Ascending aorta (tissue), 2 donors: ENCODE data around the gene KCNQ1. TPM values are rescaled to one million over a fixed set of nuclear protein-coding genes. Genes with fewer than 3 reads are reported as not detected.

Source experiments
- DNase-seq, 2 donors: peaks; one replicate each; pipeline ENCODE4 v3.0.0-alpha.2; 2019; ENCODE audit warnings: low spot score in 2 of 2
- H3K27ac ChIP-seq, 2 donors: fragments of 200-600 bp; sonication (generic); one replicate each; pipeline ENCODE4 v1.5.1; 2016 to 2017; ENCODE audit warnings: mild to moderate bottlenecking in 1 of 2
- H3K27me3 ChIP-seq: fragments of 200-600 bp; sonication (generic); one replicate; pipeline ENCODE4 v1.5.1; 2017
- H3K36me3 ChIP-seq, 2 donors: fragments of 200-600 bp; sonication (generic); one replicate each; pipeline ENCODE4 v1.5.1; 2016
- H3K4me1 ChIP-seq, 2 donors: fragments of 200-600 bp; sonication (generic); one replicate each; pipeline ENCODE4 v1.5.1; 2016 to 2017; ENCODE audit warnings: mild to moderate bottlenecking in 1 of 2
- H3K4me3 ChIP-seq, 2 donors: fragments of 200-600 bp; sonication (generic); one replicate each; pipeline ENCODE4 v1.5.1; 2016 to 2017; ENCODE audit warnings: mild to moderate bottlenecking in 1 of 2
- H3K9me3 ChIP-seq, 2 donors: fragments of 200-600 bp; sonication (generic); one replicate each; pipeline ENCODE4 v1.5.1; 2016
- intact Hi-C: fragments of 100-400 bp; cut with DNase I; formaldehyde crosslinking; loops from one replicate; pipeline ENCODE4 v1.15.1; 2023
- total RNA-seq: library from RNA; depleted of rRNA; stranded (reverse); fragments of >200 nt; gene quantifications from one replicate; pipeline ENCODE4 v1.1.0, GENCODE V29; 2016
- TF ChIP-seq, protein P1 (sequence below), 3 experiments: fragments of 200-600 bp in 2 of 3; fragments of 450-650 bp in 1 of 3; sonication (generic) in 2 of 3; IDR thresholded peaks; one replicate each; pipeline ENCODE4 v1.5.1; 2016 to 2019; ENCODE audit warnings: antibody characterized with exemption in 3 of 3, mild to moderate bottlenecking in 1 of 3, moderate library complexity in 1 of 3

KCNQ1 gene
- total RNA-seq, 1 donor from 2014 or later, result 2.3 TPM

DNA sequence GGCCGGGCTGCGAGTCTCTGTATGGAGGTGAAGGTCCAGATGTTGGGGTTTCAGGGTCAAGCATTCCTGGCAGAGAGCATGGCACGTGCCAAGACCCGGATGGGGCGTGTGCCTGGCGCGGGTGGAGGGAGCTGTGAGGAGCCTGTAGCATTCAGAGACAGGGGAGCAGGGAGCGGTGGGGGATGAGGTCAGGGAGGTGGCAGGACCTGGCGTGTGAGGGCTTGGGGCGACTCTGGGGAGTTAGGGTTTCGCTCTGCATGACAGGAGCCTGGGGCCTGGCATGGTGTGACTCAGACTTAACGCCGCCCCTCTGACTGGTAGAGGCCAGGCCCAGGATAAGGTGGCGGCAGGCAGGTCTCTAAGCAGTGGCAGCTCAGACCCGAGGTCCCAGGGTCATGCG, 103.0 kb downstream of the KCNQ1 start:
- H3K4me3 ChIP-seq, result no peak overlapping the region
- no peaks in the 10 kb centered on the region for H3K27me3 ChIP-seq
- DNase-seq, result peak in 1 of 2 donors; percentile 50
- H3K9me3 ChIP-seq, result no peaks in the 10 kb centered on the region
- H3K27ac ChIP-seq, result no peak overlapping the region
- intact Hi-C loops, result no loop called here
- H3K36me3 ChIP-seq, result no peaks in the 10 kb centered on the region
- TF ChIP-seq, protein P1, sequence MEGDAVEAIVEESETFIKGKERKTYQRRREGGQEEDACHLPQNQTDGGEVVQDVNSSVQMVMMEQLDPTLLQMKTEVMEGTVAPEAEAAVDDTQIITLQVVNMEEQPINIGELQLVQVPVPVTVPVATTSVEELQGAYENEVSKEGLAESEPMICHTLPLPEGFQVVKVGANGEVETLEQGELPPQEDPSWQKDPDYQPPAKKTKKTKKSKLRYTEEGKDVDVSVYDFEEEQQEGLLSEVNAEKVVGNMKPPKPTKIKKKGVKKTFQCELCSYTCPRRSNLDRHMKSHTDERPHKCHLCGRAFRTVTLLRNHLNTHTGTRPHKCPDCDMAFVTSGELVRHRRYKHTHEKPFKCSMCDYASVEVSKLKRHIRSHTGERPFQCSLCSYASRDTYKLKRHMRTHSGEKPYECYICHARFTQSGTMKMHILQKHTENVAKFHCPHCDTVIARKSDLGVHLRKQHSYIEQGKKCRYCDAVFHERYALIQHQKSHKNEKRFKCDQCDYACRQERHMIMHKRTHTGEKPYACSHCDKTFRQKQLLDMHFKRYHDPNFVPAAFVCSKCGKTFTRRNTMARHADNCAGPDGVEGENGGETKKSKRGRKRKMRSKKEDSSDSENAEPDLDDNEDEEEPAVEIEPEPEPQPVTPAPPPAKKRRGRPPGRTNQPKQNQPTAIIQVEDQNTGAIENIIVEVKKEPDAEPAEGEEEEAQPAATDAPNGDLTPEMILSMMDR (IDR thresholded peaks at IDR 0.05), result no peak
- H3K4me1 ChIP-seq, result no peaks in the 10 kb centered on the region

DNA sequence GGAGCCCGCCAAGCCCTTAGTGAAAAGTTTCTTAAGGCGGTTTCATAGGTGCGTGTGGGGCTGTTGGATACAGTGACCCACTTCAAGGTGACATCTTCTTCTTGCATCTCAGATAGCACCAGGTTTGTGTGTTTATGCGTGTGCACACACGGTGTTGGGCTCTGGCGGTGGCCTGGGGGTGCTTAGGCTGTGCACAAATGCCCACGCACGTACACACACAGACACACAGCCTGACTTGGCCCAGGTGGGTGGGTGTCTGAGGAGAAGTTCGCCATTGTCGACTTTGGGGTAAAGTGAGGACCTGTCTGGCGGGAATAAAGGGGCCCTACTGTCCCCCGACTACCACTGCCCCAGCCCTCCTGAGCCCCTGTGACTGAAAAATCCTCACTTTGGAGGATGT, 103.8 kb downstream of the KCNQ1 start:
- intact Hi-C loops, result no loop called here
- H3K4me1 ChIP-seq, result no peaks in the 10 kb centered on the region
- H3K9me3 ChIP-seq, result no peaks in the 10 kb centered on the region
- no peaks in the 10 kb centered on the region for H3K27me3 ChIP-seq
- TF ChIP-seq, protein P1 (IDR thresholded peaks at IDR 0.05), result no peak
- DNase-seq, result peak in 1 of 2 donors; percentile 28
- no peak overlapping the region for H3K27ac ChIP-seq
- no peaks in the 10 kb centered on the region for H3K36me3 ChIP-seq
- no peak overlapping the region for H3K4me3 ChIP-seq

DNA sequence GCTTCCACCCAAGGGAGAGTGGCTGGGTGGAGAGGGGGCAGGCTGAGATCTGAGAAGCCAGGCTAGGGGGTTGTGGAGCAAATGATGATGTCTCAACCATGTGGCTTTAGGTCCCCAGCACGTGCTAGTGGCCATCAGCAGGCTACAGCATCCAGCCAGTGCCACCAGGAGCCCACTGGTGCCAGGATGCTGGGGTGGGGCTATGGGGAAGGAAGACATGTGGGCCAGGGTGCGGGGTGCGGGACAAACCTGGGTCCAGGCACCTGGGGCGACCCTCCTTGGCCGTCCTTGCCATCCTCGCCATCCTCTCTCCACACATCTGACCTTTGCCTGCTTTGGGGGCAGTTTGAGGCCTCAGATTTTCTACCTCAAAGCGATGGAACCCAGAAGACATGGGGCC, 104.3 kb downstream of the KCNQ1 start:
- Histone ChIP-seq H3K9me3 (no peaks in the 10 kb centered on the region), H3K4me3 (no peak overlapping the region)
- DNase-seq, result peak in 1 of 2 donors; percentile 48

DNA sequence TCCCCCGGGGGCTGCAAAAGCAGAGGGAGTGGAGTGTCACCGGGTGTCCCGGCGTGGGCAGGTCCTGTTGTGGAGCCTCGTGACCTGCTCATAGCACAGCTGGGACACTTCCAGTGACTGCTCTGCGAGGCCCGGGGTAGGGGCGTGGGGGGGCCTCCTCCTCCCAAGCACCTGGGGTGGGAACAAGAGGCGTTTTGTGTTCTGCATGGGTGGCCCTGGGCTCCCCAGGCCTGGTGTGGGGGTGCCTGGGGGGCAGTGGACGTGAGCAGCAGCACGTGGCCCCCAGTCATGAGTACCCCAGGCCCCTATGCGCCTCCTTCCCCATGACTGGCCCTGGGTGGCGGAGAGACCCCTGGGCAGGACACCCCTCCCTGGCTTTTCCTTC, 104.7 kb downstream of the KCNQ1 start:
- Histone ChIP-seq H3K4me1 (no peaks in the 10 kb centered on the region), H3K9me3 (no peaks in the 10 kb centered on the region), H3K27ac (no peak overlapping the region), H3K4me3 (no peak overlapping the region), H3K27me3 (no peaks in the 10 kb centered on the region), H3K36me3 (no peaks in the 10 kb centered on the region)
- TF ChIP-seq, protein P1 (IDR thresholded peaks at IDR 0.05), result no peak
- peak in 1 of 2 donors; percentile 25 for DNase-seq
- intact Hi-C loops, result no loop called here

More for the DNA sequence above, 104.3 kb downstream of the KCNQ1 start:
- H3K36me3 ChIP-seq, result no peaks in the 10 kb centered on the region
- H3K27me3 ChIP-seq, result no peaks in the 10 kb centered on the region
- no peaks in the 10 kb centered on the region for H3K4me1 ChIP-seq
- TF ChIP-seq, protein P1 (IDR thresholded peaks at IDR 0.05), result no peak
- H3K27ac ChIP-seq, result no peak overlapping the region
- intact Hi-C loops, result no loop called here

DNA sequence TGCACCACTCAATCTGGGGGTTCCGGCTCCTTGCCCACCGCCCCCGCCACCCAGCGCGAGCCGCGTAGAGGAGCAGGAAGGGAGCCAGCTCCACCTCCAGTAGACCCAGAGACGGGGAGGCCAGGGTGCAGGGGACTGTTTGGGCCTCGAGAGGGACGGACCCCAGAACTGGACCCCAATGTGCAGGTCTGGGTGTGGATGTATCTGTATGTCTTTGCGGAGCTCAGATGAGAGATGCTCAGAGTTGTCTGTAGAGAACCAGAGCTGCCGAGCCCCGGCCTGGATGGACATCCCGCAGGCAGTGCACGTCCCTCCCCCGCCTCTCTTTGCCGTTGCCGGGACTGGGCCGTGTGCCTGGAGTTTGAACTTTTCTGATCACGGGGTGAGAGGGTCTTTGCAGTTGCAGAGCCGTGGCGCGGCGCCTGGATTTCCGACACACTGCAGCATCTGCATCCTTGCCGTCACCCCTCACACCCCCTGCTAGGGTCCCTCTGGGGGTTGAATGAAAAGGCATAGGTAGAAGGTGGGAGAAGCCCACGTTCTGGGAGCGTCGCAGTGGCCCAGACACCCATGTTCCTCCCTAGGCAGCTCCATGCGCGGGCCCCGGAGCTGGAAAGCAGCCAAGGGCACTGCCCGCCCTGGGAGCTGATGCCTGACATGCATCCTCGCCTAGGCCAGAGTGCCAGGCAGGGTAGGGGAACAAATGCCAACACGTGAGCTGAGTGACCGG, 105.2 kb downstream of the KCNQ1 start:
- peak; percentile 2 to 58 for DNase-seq
- TF ChIP-seq, protein P1 (IDR thresholded peaks at IDR 0.05), result no peak
- Histone ChIP-seq H3K9me3 (no peaks in the 10 kb centered on the region), H3K27ac (no peak overlapping the region), H3K4me3 (no peak overlapping the region), H3K36me3 (no peaks in the 10 kb centered on the region), H3K4me1 (no peaks in the 10 kb centered on the region), H3K27me3 (no peaks in the 10 kb centered on the region)
- intact Hi-C loops, result no loop called here
